Neural crest cell (in vitro differentiated cells): Measurements from ENCODE around the gene PLXNC1. TPM values are rescaled to one million over a fixed set of nuclear protein-coding genes. Genes with fewer than 3 reads are reported as not detected.

Experiments used
- DNase-seq: peaks from one replicate; pipeline ENCODE4 v3.0.0; 2021; ENCODE audit warnings: low read depth, mixed read lengths, low spot score
- H3K27ac Mint-ChIP-seq: one replicate; pipeline ENCODE4 v1.8.0; 2021; ENCODE audit warnings: mild to moderate bottlenecking, mixed read lengths; ENCODE audit not compliant: unreplicated experiment
- H3K27me3 Mint-ChIP-seq: 2 replicates; pipeline ENCODE4 v1.8.0; 2021; ENCODE audit warnings: low read depth, mild to moderate bottlenecking, mixed read lengths
- H3K36me3 Mint-ChIP-seq: 2 replicates; pipeline ENCODE4 v1.8.0; 2021; ENCODE audit warnings: low read depth, mild to moderate bottlenecking, mixed read lengths
- H3K4me1 Mint-ChIP-seq: 2 replicates; pipeline ENCODE4 v1.8.0; 2021; ENCODE audit warnings: mixed read lengths
- H3K4me3 Mint-ChIP-seq: one replicate; pipeline ENCODE4 v1.8.0; 2021; ENCODE audit warnings: mild to moderate bottlenecking, mixed read lengths
- H3K9me3 Mint-ChIP-seq: 2 replicates; pipeline ENCODE4 v1.8.0; 2021; ENCODE audit warnings: mixed read lengths
- CTCF ChIP-seq: fragments of 200-600 bp; sonication (generic); conservative IDR thresholded peaks from 2 replicates; pipeline ENCODE4 v1.5.0; 2021; ENCODE audit warnings: antibody characterized with exemption, mild to moderate bottlenecking
- total RNA-seq: library from RNA; stranded (reverse); gene quantifications from 2 replicates; pipeline ENCODE4 v1.2.1, GENCODE V29; 2021

The PLXNC1 gene
- total RNA-seq, 1 donor from 2014 or later: 5.8 TPM

DNA sequence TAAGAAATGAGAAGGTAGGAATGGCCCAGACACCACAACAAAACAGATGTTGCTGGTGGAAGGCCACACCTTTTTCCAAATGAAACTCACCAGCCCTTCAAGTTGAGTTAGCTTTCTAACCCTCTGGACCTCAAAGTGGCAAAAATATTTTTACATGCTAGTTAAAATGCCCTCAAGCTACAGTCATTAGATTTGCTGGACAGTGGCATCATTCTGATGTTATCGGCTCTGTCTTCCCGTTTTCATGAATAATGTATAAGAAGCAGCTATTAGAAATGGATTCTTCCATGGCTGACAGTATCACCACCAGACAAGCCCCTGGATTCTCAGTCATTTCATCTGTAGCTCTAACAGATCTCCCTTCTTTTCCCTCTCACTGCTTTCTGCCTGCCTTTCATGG lies 37.1 kb upstream of the PLXNC1 start:
- no peak overlapping the region for H3K4me3 Mint-ChIP-seq
- H3K27ac Mint-ChIP-seq: no peak overlapping the region
- H3K27me3 Mint-ChIP-seq: peaks cover under 1% of the 10 kb centered on the region
- H3K36me3 Mint-ChIP-seq: no peaks in the 10 kb centered on the region
- DNase-seq: no peak
- H3K4me1 Mint-ChIP-seq: no peaks in the 10 kb centered on the region
- no peak for TF ChIP-seq CTCF
- H3K9me3 Mint-ChIP-seq: no peaks in the 10 kb centered on the region

GRCh38 chr12:94112121-94112520 lies 36.3 kb upstream of the PLXNC1 start:
- no peak overlapping the region for H3K4me3 Mint-ChIP-seq
- H3K27me3 Mint-ChIP-seq: no peaks in the 10 kb centered on the region
- DNase-seq: no peak
- no peaks in the 10 kb centered on the region for H3K36me3 Mint-ChIP-seq
- no peak overlapping the region for H3K27ac Mint-ChIP-seq
- no peaks in the 10 kb centered on the region for H3K9me3 Mint-ChIP-seq
- TF ChIP-seq CTCF: no peak
- H3K4me1 Mint-ChIP-seq: no peaks in the 10 kb centered on the region

DNA sequence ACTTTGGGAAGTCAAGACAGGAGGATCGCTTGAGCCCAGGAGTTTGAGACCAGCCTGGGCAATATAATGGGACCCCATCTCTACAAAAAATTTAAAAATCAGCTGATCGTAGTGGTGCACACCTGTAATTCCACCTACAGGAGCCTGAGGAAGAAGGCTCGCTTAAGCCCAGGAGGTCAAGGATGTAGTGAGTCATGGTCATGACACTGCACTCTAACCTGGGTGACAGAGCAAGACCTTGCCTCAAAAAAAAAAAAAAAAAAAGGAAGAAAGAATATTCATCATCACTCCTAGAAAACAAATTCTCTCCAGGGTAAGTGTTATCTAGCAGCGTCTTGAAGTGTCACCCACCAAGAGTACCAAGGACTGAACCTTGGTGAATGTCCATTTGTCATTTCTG lies 34.2 kb upstream of the PLXNC1 start:
- Mint-ChIP-seq H3K9me3 (no peaks in the 10 kb centered on the region), H3K27me3 (no peaks in the 10 kb centered on the region), H3K4me1 (no peaks in the 10 kb centered on the region), H3K27ac (no peak overlapping the region), H3K36me3 (no peaks in the 10 kb centered on the region), H3K4me3 (no peak overlapping the region)
- no peak for TF ChIP-seq CTCF
- DNase-seq: no peak

GRCh38 chr12:94116191-94116590 lies 32.2 kb upstream of the PLXNC1 start:
- DNase-seq: no peak
- Mint-ChIP-seq H3K36me3 (no peaks in the 10 kb centered on the region), H3K9me3 (no peaks in the 10 kb centered on the region), H3K27ac (no peak overlapping the region), H3K27me3 (no peaks in the 10 kb centered on the region), H3K4me1 (no peaks in the 10 kb centered on the region), H3K4me3 (no peak overlapping the region)
- TF ChIP-seq CTCF: no peak

DNA sequence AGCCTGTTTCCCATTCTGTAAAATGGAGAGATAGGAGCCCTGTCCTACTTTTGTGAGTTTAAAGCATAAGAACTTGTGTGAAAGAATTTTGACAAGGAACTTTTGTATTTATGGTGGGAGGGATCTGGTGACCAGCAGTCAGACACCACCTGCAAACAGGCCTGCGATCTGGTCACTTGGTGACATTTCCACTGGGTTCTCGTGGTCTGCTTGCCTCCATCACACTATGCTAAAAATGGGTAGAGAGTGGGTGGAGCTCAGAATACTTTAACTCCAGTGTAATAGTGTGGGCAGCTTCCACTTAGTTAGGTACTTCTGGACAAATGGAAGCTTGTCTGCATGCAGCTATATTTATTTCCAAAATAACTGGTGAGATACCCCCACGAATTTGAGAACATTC lies 26.5 kb upstream of the PLXNC1 start:
- no peak overlapping the region for H3K27ac Mint-ChIP-seq

More for the DNA sequence above, 26.5 kb upstream of the PLXNC1 start:
- Mint-ChIP-seq H3K9me3 (no peaks in the 10 kb centered on the region), H3K4me1 (no peaks in the 10 kb centered on the region), H3K36me3 (no peaks in the 10 kb centered on the region), H3K4me3 (no peak overlapping the region), H3K27me3 (peaks cover 20% of the 10 kb centered on the region)
- no peak for TF ChIP-seq CTCF
- DNase-seq: no peak
